HG02970 (cell line): ENCODE data around the gene ERCC6L2.

Source experiments
- ATAC-seq: cut with Tn5 transposase; IDR thresholded peaks from one replicate; pipeline ENCODE4 v1.9.1; 2021; ENCODE audit warnings: mild to moderate bottlenecking, moderate library complexity, moderate number of reproducible peaks; ENCODE audit not compliant: unreplicated experiment, low FRiP score

ERCC6L2 gene

GRCh38 chr9:95912773-95913172 lies 37.3 kb downstream of the ERCC6L2 start:
- no peak for ATAC-seq

- no peak for ATAC-seq
Measured at GRCh38 chr9:95920017-95920416, 44.5 kb downstream of the ERCC6L2 start.

GRCh38 chr9:95923794-95924193 lies 48.3 kb downstream of the ERCC6L2 start:
- ATAC-seq: no peak

- ATAC-seq: no peak
Measured at GRCh38 chr9:95924987-95925386, 49.5 kb downstream of the ERCC6L2 start.

GRCh38 chr9:95927271-95928004 lies 51.9 kb downstream of the ERCC6L2 start:
- no peak for ATAC-seq

- no peak for ATAC-seq
Measured at GRCh38 chr9:95930277-95930676, 54.8 kb downstream of the ERCC6L2 start.

- no peak for ATAC-seq
Measured at GRCh38 chr9:95935861-95936578, 60.5 kb downstream of the ERCC6L2 start.

- no peak for ATAC-seq
Measured at GRCh38 chr9:95936579-95937075, 61.1 kb downstream of the ERCC6L2 start.

- no peak for ATAC-seq
Measured at GRCh38 chr9:95937131-95937530, 61.6 kb downstream of the ERCC6L2 start.

- no peak for ATAC-seq
Measured at GRCh38 chr9:95938724-95939123, 63.2 kb downstream of the ERCC6L2 start.

- ATAC-seq: no peak
Measured at GRCh38 chr9:95939472-95939871, 64.0 kb downstream of the ERCC6L2 start.

GRCh38 chr9:95940265-95940664 lies 64.8 kb downstream of the ERCC6L2 start:
- no peak for ATAC-seq

GRCh38 chr9:95942016-95942415 lies 66.5 kb downstream of the ERCC6L2 start:
- ATAC-seq: no peak

GRCh38 chr9:95947118-95947517 lies 71.6 kb downstream of the ERCC6L2 start:
- ATAC-seq: no peak

- no peak for ATAC-seq
Measured at GRCh38 chr9:95952471-95952870, 77.0 kb downstream of the ERCC6L2 start.

GRCh38 chr9:95953986-95954385 lies 78.5 kb downstream of the ERCC6L2 start:
- no peak for ATAC-seq

- ATAC-seq: no peak
Measured at GRCh38 chr9:95954940-95955339, 79.4 kb downstream of the ERCC6L2 start.

- no peak for ATAC-seq
Measured at GRCh38 chr9:95962936-95963335, 87.4 kb downstream of the ERCC6L2 start.

GRCh38 chr9:95963659-95964058 lies 88.2 kb downstream of the ERCC6L2 start:
- ATAC-seq: no peak

- ATAC-seq: no peak
Measured at GRCh38 chr9:95966306-95966705, 90.8 kb downstream of the ERCC6L2 start.

- ATAC-seq: no peak
Measured at GRCh38 chr9:95970317-95970716, 94.8 kb downstream of the ERCC6L2 start.

- ATAC-seq: no peak
Measured at GRCh38 chr9:95971815-95972214, 96.3 kb downstream of the ERCC6L2 start.
